Islet precursor cell (in vitro differentiated cells): ENCODE data around the gene GGTLC2.
A peak's percentile ranks its signal among the peaks of the same experiment; 100 is the strongest.

Experiments used
- DNase-seq: peaks from one replicate; pipeline ENCODE4 v3.0.0-alpha.2; 2018

The GGTLC2 gene

GRCh38 chr22:22692707-22693530 lies 48.5 kb downstream of the GGTLC2 start:
- DNase-seq: peak; percentile 78

GRCh38 chr22:22693531-22693884 lies 49.1 kb downstream of the GGTLC2 start:
- DNase-seq: no peak

DNA sequence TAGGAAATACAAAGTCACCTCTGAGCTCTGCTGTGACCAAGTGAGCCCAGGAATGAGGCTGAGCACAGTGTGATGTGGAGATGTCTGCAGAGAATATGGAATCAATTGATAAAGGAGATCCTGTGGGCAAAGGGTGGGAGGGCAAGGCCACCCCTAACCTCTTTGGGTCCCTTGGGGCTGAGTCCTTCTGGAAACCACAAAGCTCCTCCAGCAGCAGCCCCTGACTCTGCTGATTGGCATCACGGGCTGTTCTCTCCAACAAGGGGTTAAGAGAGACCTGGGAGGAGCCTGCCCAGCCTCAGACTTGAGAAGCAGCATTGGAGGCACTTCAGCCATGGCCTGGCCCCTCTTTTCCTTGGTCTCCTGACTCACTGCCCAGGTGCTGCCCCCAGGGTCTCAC lies 49.7 kb downstream of the GGTLC2 start:
- DNase-seq: no peak

- DNase-seq: no peak
These were observed 51.7 kb downstream of the GGTLC2 start for GRCh38 chr22:22696104-22696503.
